Astrocyte of the cerebellum (primary cell): ENCODE results near the gene PTPRH.

Experiments
- DNase-seq: peaks from one replicate; pipeline ENCODE4 v3.0.0-alpha.2; 2011; ENCODE audit warnings: low read depth
- H3K4me3 ChIP-seq: 2 replicates; pipeline ENCODE4 v1.5.1; 2011; ENCODE audit warnings: mild to moderate bottlenecking, low read depth, low read length, moderate library complexity
- CTCF ChIP-seq: IDR thresholded peaks from 2 replicates; pipeline ENCODE4 v1.5.1; 2012; ENCODE audit warnings: low read length, low read depth, moderate library complexity, mild to moderate bottlenecking; ENCODE audit errors: missing control alignments
- in situ Hi-C: cut with HindIII; loops from 2 replicates; pipeline ENCODE4 v1.10.0; 2017; ENCODE audit warnings: low sequenced_read_pairs

PTPRH gene

GRCh38 chr19:55153652-55154264, 55.5 kb downstream of the PTPRH start:
- in situ Hi-C loops = no loop called here
- no peak overlapping the region for H3K4me3 ChIP-seq
- no peak for TF ChIP-seq CTCF
- no peak for DNase-seq

GRCh38 chr19:55152017-55152416, 57.3 kb downstream of the PTPRH start:
- no peak overlapping the region for H3K4me3 ChIP-seq
- in situ Hi-C loops = no loop called here

GRCh38 chr19:55149078-55150003, 60.0 kb downstream of the PTPRH start, which contains the start of gene TNNT1:
TSS of gene TNNT1 (minus strand) at chr19:55149206. CDS start at chr19:55147157, 2,049 bp downstream.
- no peak for TF ChIP-seq CTCF
- no peak for DNase-seq
- in situ Hi-C loops = no loop called here
- no peak within 1 kb of the TSS for H3K4me3 ChIP-seq

More at GRCh38 chr19:55152017-55152416, 57.3 kb downstream of the PTPRH start:
- no peak for DNase-seq
- TF ChIP-seq CTCF = no peak

DNA sequence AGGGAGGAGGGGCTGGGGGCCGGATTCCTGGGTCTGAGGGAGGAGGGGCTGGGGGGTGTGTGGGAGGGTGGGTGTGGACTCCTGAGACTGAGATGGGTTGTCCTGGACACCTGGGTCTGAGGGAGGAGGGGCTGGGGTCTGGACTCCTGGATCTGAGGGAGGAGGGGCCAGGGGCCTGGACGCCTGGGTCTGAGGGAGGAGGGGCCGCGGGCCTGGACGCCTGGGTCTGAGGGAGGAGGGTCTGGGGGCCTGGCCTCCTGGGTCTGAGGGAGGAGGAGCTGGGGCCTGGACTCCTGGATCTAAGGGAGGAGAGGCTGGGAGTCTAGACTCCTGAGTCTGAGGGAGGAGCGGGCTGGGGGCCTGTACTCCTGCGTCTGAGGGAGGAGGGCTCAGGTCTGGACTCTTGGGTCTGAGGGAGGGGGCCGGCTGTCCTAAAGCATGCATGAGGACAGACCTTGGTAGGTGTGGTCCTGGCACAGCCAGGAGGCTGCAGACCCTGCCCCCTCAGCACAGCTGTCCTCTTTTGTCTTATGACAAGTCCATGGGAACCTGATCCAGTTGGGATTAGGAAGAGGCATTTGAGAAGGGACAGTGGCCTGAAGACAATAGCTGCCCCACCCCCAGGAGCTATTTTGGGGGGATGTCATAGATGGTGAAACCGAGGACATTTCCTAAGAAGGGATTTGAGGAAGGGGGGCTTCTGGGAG, 61.6 kb downstream of the PTPRH start:
- in situ Hi-C loops = no loop called here
- no peak overlapping the region for H3K4me3 ChIP-seq
- TF ChIP-seq CTCF = no peak
- DNase-seq = no peak

DNA sequence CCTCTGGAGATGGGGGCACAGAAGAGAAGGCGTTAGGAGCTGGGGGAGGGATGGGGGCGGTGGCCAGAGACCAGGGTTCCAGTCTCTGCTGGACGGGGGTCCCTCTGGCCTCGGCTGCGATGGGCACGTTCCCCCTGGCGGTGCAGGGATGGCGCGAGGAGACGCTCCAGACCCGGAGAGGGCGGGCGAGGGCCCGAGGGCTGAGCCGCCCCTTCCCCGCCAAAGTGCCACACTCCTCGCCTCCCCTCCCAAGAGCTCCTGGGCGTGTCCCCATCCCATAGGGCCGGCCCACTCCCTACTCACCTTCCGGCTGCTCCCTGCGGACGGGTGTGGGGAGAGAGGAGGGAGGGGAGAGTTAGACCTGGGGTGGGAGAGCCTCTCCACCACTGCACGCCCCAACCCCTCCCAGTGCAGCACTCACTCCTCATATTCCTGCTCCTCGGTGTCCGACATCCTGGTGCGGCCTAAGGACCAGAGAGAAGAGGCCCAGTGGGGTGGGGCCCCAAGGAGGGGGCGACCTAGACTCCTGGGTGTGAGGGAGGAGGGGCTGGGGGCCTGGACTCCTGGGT, 62.5 kb downstream of the PTPRH start:
- no peak for TF ChIP-seq CTCF
- no peak overlapping the region for H3K4me3 ChIP-seq
- no peak for DNase-seq
- in situ Hi-C loops = no loop called here

DNA sequence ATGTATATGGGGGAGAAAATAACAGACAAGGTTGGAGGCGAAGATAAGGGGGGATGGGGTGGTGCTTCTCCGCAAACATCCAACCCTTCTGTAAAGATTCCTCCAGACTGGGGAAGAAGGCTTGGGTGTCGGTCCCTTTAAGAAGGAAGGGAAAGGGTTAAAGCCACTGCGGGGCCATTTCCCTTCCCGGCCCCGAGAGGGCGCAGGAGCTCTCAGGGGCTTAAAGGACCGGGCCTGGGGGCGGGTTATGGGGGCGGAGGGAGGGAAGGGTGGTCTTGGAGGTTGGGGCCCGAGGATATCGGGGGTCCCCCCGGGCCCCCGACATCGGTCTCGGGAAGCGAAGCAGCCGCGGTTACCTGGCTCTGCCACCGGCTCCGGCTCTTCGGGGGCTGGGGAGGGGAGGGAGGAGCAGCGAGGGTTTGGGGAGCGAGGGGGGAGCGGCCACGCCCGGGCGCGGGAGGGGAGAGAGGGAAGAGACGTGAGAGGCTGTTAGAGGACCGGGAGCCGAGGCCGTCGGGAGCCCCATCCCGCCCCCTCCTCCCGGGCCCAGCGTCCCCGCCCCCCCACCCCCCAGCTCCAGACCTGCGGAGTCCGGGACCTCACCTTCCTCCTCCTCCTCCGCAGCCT, 63.1 kb downstream of the PTPRH start:
- H3K4me3 ChIP-seq = no peak overlapping the region
- in situ Hi-C loops = no loop called here
- no peak for DNase-seq
- TF ChIP-seq CTCF = peak; percentile 50
